CD14-positive monocyte (primary cell): ENCODE results near the gene DLX4. TPM values are rescaled to one million over a fixed set of nuclear protein-coding genes. Genes with fewer than 3 reads are reported as not detected.

Source experiments
- DNase-seq, 3 donors: peaks; one replicate each; pipeline ENCODE4 v3.0.0-alpha.2; 2011 to 2022
- H2AFZ ChIP-seq: 2 replicates; pipeline ENCODE4 v1.6.0; 2012; ENCODE audit warnings: mild to moderate bottlenecking, low read depth, low read length, inconsistent platforms; ENCODE audit not compliant: insufficient read depth, poor library complexity, severe bottlenecking
- H3K27ac ChIP-seq, 2 donors: 1 replicate in 1 of 2; 2 replicates in 1 of 2; pipeline ENCODE4 v1.5.1; 2012 to 2013; ENCODE audit warnings: low read length in 2 of 2, control low read depth in 1 of 2, inconsistent platforms in 1 of 2, low read depth in 1 of 2, mild to moderate bottlenecking in 1 of 2
- H3K27me3 ChIP-seq, 2 donors: one replicate each; pipeline versions ENCODE4 v1.6.0 to v1.6.1; 2011 to 2013; ENCODE audit warnings: low read length in 2 of 2; ENCODE audit not compliant: control insufficient read depth in 2 of 2, insufficient read depth in 2 of 2
- H3K36me3 ChIP-seq, 2 donors: replicated peaks in 1 of 2; 1 replicate in 1 of 2; 2 replicates in 1 of 2; pipeline versions ENCODE4 v1.5.1 to v1.6.1; 2012 to 2013; ENCODE audit warnings: low read length in 2 of 2, control low read depth in 1 of 2, inconsistent platforms in 1 of 2, mild to moderate bottlenecking in 1 of 2; ENCODE audit not compliant: insufficient read depth in 2 of 2, control insufficient read depth in 1 of 2
- H3K4me1 ChIP-seq, 2 donors: 1 replicate in 1 of 2; 2 replicates in 1 of 2; pipeline versions ENCODE4 v1.5.1 to v1.6.1; 2012 to 2013; ENCODE audit warnings: low read length in 2 of 2, control low read depth in 1 of 2, inconsistent platforms in 1 of 2, mild to moderate bottlenecking in 1 of 2, moderate library complexity in 1 of 2; ENCODE audit not compliant: insufficient read depth in 2 of 2, control insufficient read depth in 1 of 2
- H3K4me2 ChIP-seq: replicated peaks from 2 replicates; pipeline ENCODE3; 2012; ENCODE audit warnings: low read length, moderate library complexity, mild to moderate bottlenecking; ENCODE audit not compliant: poor library complexity, severe bottlenecking; ENCODE audit errors: extremely low read depth
- H3K4me3 ChIP-seq, 3 experiments: fragments of 200-600 bp in 1 of 3; sonication (generic) in 1 of 3; replicated peaks in 1 of 3; 1 replicate in 2 of 3; 2 replicates in 1 of 3; pipeline ENCODE4 v1.5.1; 2011 to 2013; ENCODE audit warnings: low read length in 3 of 3, mild to moderate bottlenecking in 3 of 3, control low read depth in 2 of 3, low read depth in 2 of 3, inconsistent platforms in 1 of 3, moderate library complexity in 1 of 3
- H3K79me2 ChIP-seq: 2 replicates; pipeline ENCODE4 v1.6.0; 2012; ENCODE audit warnings: mild to moderate bottlenecking, control low read depth, inconsistent platforms, low read length, moderate library complexity; ENCODE audit not compliant: insufficient read depth
- H3K9ac ChIP-seq: 2 replicates; pipeline ENCODE4 v1.6.0; 2017; ENCODE audit warnings: low read length, mild to moderate bottlenecking; ENCODE audit not compliant: insufficient read depth, poor library complexity, severe bottlenecking
- H3K9me3 ChIP-seq, 2 donors: replicated peaks in 1 of 2; 1 replicate in 1 of 2; 2 replicates in 1 of 2; pipeline versions ENCODE4 v1.5.1 to v1.6.1; 2012 to 2013; ENCODE audit warnings: low read length in 2 of 2, control low read depth in 1 of 2; ENCODE audit not compliant: control insufficient read depth in 1 of 2, insufficient read depth in 1 of 2
- H4K20me1 ChIP-seq: 2 replicates; pipeline ENCODE4 v1.6.0; 2012; ENCODE audit warnings: mild to moderate bottlenecking, low read length, control low read depth, moderate library complexity; ENCODE audit not compliant: insufficient read depth
- H3K27ac Mint-ChIP-seq, 7 donors: one replicate each; pipeline ENCODE4 v1.8.0; 2020; ENCODE audit warnings: mild to moderate bottlenecking in 7 of 7, mixed read lengths in 7 of 7, moderate library complexity in 6 of 7, inconsistent platforms in 2 of 7
- H3K27me3 Mint-ChIP-seq, 3 donors: one replicate each; pipeline ENCODE4 v1.8.0; 2021 to 2022; ENCODE audit warnings: low read depth in 3 of 3, mild to moderate bottlenecking in 3 of 3, mixed read lengths in 3 of 3, moderate library complexity in 3 of 3, inconsistent platforms in 1 of 3
- H3K36me3 Mint-ChIP-seq, 2 donors: one replicate each; pipeline ENCODE4 v1.8.0; 2020; ENCODE audit warnings: mixed read lengths in 2 of 2, inconsistent platforms in 1 of 2, mild to moderate bottlenecking in 1 of 2
- H3K4me1 Mint-ChIP-seq: one replicate; pipeline ENCODE4 v1.8.0; 2020; ENCODE audit warnings: mild to moderate bottlenecking, mixed read lengths
- H3K4me3 Mint-ChIP-seq, 2 donors: one replicate each; pipeline ENCODE4 v1.8.0; 2020; ENCODE audit warnings: mild to moderate bottlenecking in 2 of 2, mixed read lengths in 2 of 2, moderate library complexity in 1 of 2
- H3K9me3 Mint-ChIP-seq, 7 donors: one replicate each; pipeline ENCODE4 v1.8.0; 2020 to 2022; ENCODE audit warnings: mixed read lengths in 7 of 7, mild to moderate bottlenecking in 6 of 7, moderate library complexity in 6 of 7, inconsistent platforms in 2 of 7
- whole genome bisulfite sequencing: methylation state at CpG from one replicate; pipeline ENCODE4 v1.1.5; 2013; ENCODE audit warnings: missing lambda C conversion rate; ENCODE audit not compliant: insufficient coverage; 5-methylcytosine and 5-hydroxymethylcytosine counted together
- intact Hi-C, 2 donors: fragments of 100-400 bp; cut with micrococcal nuclease; formaldehyde crosslinking; loops; one replicate each; pipeline versions ENCODE4 v1.15.0 to v1.15.1; 2023
- polyA plus RNA-seq, 3 donors: library from polyadenylated mRNA; depleted of rRNA in 1 of 3; unstranded in 2 of 3; stranded (reverse) in 1 of 3; fragments of 300-500 nt in 2 of 3; fragments of >200 nt in 1 of 3; fragmentation: Illumina TruSeq in 2 of 3; gene quantifications; 1 replicate in 2 of 3; 2 replicates in 1 of 3; pipeline ENCODE4 v1.2.3, GENCODE V29; 2012 to 2021
- TF ChIP-seq, protein P1 (sequence below): fragments of 200-600 bp; IDR thresholded peaks from one replicate; pipeline ENCODE4 v1.8.0; 2022; ENCODE audit warnings: antibody characterized with exemption, mild to moderate bottlenecking

The DLX4 gene
- polyA plus RNA-seq, 3 donors: 0.20 to 3.5 TPM; not detected in 1

DNA sequence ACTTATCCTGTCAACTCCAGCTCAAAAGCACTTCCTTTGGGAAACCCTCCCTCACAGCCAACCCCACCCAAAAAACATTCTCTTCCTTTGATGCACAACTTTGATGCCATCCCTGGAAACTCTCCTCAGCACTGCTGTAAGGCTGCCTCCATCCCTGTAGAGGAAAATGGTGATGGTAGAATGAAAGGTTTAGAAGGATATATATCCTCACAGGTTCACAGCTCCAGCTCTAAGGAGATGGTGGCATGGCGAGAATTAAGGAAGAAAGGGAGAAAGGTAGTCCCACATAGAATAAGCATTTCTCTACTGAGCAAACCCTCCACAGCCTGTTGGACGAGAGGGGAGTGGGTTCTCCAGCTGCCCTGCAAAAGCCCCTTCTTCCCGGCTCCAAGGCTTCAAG is 2.2 kb upstream of the DLX4 start:
- H3K9ac ChIP-seq: no peak overlapping the region
- H3K36me3 ChIP-seq: no peaks in the 10 kb centered on the region
- H3K27me3 ChIP-seq: peaks cover 49 to 75% of the 10 kb centered on the region in 2 donors
- H3K4me3 ChIP-seq: peak overlapping the region in 1 of 3 experiments; percentile 72
- no peak for DNase-seq
- TF ChIP-seq, protein P1, sequence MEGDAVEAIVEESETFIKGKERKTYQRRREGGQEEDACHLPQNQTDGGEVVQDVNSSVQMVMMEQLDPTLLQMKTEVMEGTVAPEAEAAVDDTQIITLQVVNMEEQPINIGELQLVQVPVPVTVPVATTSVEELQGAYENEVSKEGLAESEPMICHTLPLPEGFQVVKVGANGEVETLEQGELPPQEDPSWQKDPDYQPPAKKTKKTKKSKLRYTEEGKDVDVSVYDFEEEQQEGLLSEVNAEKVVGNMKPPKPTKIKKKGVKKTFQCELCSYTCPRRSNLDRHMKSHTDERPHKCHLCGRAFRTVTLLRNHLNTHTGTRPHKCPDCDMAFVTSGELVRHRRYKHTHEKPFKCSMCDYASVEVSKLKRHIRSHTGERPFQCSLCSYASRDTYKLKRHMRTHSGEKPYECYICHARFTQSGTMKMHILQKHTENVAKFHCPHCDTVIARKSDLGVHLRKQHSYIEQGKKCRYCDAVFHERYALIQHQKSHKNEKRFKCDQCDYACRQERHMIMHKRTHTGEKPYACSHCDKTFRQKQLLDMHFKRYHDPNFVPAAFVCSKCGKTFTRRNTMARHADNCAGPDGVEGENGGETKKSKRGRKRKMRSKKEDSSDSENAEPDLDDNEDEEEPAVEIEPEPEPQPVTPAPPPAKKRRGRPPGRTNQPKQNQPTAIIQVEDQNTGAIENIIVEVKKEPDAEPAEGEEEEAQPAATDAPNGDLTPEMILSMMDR: no peak
- H3K4me3 Mint-ChIP-seq: peak overlapping the region in 1 of 2 donors; percentile 94
- no peaks in the 10 kb centered on the region for H4K20me1 ChIP-seq
- H2AFZ ChIP-seq: no peak overlapping the region
- H3K27ac Mint-ChIP-seq: no peak overlapping the region
- H3K4me1 ChIP-seq: peaks cover 73 to 79% of the 10 kb centered on the region in 2 donors
- peak overlapping the region; percentile 76 for H3K4me2 ChIP-seq
- H3K27me3 Mint-ChIP-seq: peaks cover 68 to 87% (median 80%) of the 10 kb centered on the region in 3 donors
- H3K4me1 Mint-ChIP-seq: peaks cover 85% of the 10 kb centered on the region
- H3K9me3 Mint-ChIP-seq: peaks cover 0 to 44% (median 28%) of the 10 kb centered on the region in 7 donors
- H3K27ac ChIP-seq: no peak overlapping the region
- no peaks in the 10 kb centered on the region for H3K79me2 ChIP-seq
- no CpG with 5 or more reads among the region's 3 CpGs for WGBS
- H3K36me3 Mint-ChIP-seq: peaks cover 29 to 43% of the 10 kb centered on the region in 2 donors
- intact Hi-C loops: no loop called here
- peaks cover 0 to 34% of the 10 kb centered on the region in 2 donors for H3K9me3 ChIP-seq

DNA sequence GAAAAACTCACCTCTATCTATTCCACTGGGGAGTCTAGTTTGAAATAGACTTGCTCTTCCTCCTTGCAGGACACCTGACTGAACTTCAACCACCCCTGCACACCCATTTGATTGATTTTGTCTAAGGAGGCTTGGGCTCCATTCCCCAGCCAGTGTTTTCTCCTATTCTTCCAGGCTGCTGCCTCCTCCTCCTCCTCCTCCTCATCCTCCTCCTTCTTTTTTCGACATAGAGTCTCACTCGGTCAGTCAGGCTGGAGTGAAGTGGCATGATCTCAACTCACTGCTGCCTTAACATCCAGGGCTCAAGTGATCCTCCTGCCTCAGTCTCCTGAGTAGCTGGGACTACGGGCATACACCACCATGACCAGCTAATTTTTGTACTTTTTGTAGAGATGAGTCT is 1.8 kb upstream of the DLX4 start:
- intact Hi-C loops: no loop called here
- H3K9me3 ChIP-seq: peaks cover 0 to 37% of the 10 kb centered on the region in 2 donors

More for the DNA sequence above, 1.8 kb upstream of the DLX4 start:
- Histone ChIP-seq H3K4me3 (no peak overlapping the region), H2AFZ (no peak overlapping the region), H3K36me3 (no peaks in the 10 kb centered on the region), H3K27ac (no peak overlapping the region), H3K27me3 (peaks cover 53 to 76% of the 10 kb centered on the region in 2 donors), H3K4me1 (peaks cover 77 to 83% of the 10 kb centered on the region in 2 donors), H3K9ac (no peak overlapping the region), H3K79me2 (no peaks in the 10 kb centered on the region), H4K20me1 (no peaks in the 10 kb centered on the region), H3K4me2 (no peak overlapping the region)
- Mint-ChIP-seq H3K36me3 (peaks cover 29 to 43% of the 10 kb centered on the region in 2 donors), H3K27me3 (peaks cover 68 to 87% (median 80%) of the 10 kb centered on the region in 3 donors), H3K4me3 (peak overlapping the region; percentile 11 to 94), H3K27ac (peak overlapping the region in 1 of 7 donors; percentile 81), H3K9me3 (peaks cover 0 to 46% (median 28%) of the 10 kb centered on the region in 7 donors), H3K4me1 (peaks cover 88% of the 10 kb centered on the region)
- DNase-seq: no peak
- 67% methylated on average over 1 of the region's 3 CpGs for WGBS
- TF ChIP-seq, protein P1: no peak
